Measurements from ENCODE around the gene GYG1.
"Not testable (repeated sequence)": the region's sequence is repeated elsewhere in the genome, so short reads cannot be mapped to it uniquely, and the experiment has no call there.

The GYG1 gene

GRCh38 chr3:148981273-148981672 lies 10.1 kb upstream of the GYG1 start:
- in situ Hi-C loops (cut with MboI; ENCODE audit: low sequenced_read_pairs), result no loop called here

DNA sequence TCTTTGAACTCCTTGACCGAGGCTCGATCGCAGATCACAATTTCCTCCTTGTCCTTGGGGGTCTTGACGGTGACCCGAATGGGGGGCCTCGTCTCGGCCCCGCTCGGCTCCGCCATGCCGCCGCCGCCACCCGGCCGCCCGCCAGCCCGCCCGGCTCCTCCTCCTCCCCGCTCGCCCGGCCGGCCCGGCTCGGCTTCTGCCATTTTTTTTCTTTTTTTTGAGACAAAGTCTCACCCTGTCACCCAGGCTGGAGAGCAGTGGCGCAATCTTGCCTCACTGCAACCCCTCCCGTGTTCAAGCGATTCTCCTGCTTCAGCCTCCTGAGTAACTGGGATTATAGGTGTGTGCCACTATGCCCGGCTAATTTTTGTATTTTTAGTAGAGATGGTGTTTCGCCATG lies 3.8 kb upstream of the GYG1 start:
- in situ Hi-C loops (cut with MboI; ENCODE audit: low sequenced_read_pairs), result not testable (repeated sequence)

DNA sequence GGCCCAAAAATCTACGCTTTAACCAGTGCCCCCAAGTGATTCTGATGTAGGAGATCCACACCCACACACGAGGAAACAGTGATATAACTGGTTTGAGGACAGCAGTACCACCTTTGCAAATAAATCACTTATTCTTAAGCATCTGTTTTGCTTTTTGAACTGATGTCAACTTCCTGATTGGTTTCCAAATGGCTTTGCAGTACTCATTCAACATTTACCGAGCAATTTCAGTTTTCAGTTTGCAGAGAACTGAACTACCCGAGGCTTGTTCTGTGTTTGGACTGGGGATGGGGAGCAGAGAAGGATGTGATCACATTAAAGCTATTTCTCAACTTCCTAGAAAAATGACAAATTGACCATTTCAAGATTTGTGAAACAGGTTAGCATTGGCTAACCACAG lies 1.1 kb upstream of the GYG1 start:
- in situ Hi-C loops (cut with MboI; ENCODE audit: low sequenced_read_pairs), result no loop called here

- in situ Hi-C loops (cut with MboI; ENCODE audit: low sequenced_read_pairs), result no loop called here
These were observed 791 bp downstream of the GYG1 start for GRCh38 chr3:148992027-148992634.

- in situ Hi-C loops (cut with MboI; ENCODE audit: low sequenced_read_pairs), result no loop called here
These were observed 1.4 kb downstream of the GYG1 start for GRCh38 chr3:148992635-148993255.

- in situ Hi-C loops (cut with MboI; ENCODE audit: low sequenced_read_pairs), result no loop called here
These were observed 6.3 kb downstream of the GYG1 start for GRCh38 chr3:148997623-148998022.

DNA sequence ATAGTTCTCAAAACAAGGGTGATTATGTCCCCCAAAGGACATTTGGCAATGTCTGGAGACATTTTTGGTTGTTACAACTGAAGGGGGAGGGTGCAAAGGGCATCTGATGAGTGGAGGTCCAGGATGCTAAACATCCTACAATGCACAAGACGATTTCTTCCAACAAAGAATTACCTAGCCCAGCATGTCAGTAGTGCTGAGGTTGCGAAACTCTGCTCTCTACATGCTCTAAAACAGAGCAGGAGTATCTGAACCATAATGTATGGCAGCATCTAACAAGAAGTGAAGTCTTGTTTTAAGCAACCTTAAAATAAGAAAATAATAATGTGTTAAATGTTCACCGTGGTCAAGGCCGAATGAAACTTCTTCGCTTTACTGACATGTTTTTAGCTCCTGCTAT lies 7.0 kb downstream of the GYG1 start:
- in situ Hi-C loops (cut with MboI; ENCODE audit: low sequenced_read_pairs), result no loop called here

DNA sequence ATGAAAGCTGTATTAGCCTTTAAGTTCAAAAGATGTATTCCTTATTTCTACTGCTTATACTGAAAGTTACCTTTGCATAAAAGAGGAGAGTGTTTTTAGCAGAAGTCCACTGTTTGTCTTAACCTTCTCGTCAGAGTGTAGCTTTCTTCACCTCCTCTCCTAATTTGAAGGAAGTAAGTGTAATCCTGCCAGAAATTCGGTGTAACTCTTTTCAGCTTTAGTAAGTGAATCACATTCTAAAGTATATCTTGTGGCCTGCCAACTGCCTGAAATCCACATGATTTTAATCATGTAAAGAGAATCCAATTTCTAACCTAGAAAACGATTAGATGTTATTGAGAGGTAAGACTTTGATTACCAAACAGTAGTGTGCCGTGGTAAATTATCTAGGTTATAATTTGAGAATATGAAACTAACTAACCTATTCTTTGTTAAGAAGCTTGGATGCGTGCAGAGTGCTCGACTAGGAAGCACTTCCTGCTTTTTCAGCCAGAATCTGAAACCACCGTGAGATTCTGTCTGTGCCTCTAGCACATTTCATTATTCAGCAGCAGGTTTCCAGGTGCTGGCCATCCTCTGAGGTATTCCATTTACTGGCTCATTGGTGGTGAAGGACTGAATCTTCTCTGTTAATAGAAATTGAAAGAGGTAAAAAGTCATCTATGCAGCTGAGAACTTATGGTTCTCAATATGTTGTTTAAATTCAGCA lies 7.5 kb downstream of the GYG1 start:
- in situ Hi-C loops (cut with MboI; ENCODE audit: low sequenced_read_pairs), result no loop called here

DNA sequence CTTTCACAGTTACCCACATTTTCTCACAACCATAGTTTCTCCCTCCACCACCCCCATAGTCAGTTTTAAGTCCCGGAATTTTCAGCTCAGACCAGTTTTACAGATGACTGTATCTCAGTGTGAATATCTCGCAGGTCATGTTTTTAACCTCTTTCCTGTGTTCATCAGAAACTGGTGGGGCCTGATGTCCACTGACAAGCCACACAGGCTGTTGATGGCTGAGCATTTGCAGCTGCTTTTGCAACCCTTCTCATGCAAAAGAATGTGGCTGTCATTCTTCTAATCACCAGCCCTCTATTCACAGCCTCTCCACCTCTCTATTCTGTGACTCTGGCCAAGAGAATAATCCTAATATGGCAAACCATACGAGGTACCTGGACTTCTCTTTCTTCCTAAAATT lies 8.5 kb downstream of the GYG1 start:
- in situ Hi-C loops (cut with MboI; ENCODE audit: low sequenced_read_pairs), result no loop called here

DNA sequence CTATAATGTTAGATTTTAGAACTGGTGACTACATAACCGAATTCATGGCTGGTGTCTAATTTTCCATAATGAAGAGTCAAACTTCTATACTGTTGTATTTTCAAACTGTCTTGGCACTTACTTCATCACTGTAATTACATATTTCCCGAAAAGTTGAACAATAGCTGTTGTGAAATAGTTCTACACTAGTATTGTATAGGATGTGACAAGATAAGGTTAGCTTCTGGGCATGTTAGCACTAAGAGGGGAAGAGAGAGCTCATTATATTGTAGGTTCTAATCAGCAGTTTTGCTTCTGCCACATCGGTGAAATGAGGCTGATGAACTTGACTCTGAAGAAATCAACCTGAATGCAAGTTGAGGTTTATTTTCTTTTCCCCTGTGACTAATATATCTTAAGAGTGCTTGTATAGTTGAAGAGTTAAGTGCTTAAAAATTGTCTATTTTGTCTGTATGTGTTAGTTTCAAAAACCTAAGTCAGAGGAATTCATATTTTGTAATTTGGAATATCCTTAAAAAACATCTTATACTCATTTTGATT lies 8.9 kb downstream of the GYG1 start:
- in situ Hi-C loops (cut with MboI; ENCODE audit: low sequenced_read_pairs), result no loop called here

GRCh38 chr3:149001727-149002126 lies 10.4 kb downstream of the GYG1 start:
- in situ Hi-C loops (cut with MboI; ENCODE audit: low sequenced_read_pairs), result no loop called here

DNA sequence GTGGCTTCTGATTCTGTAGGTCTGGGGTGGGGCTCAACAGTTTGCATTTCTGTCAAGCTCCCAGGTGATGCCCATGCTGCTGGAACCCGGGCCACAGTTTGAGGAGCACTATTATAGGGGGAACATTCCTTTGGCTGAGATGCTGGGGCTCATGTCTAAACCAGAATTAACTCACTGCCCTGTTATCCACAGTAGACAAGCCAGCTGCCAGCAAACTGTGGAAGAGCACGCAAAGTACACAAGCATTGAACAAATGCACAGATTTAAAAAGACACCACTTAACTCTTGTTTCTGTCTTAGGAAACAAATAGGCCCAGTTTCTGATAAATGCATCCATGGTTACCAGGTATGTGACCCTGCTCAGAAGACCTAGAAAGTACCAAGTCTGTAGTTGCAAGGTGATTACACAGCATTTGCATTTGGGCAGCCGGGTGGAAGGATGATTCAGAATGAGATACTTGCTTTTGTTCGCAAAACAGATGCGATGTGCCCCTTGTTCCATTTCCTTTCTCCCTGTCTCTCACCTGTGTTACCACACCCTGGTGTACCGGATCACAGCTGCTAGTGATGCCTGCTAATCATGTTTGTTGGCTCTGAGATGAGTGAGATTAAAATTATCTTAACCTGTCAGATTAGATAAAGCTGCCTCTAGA lies 12.4 kb downstream of the GYG1 start:
- in situ Hi-C loops (cut with MboI; ENCODE audit: low sequenced_read_pairs), result no loop called here

DNA sequence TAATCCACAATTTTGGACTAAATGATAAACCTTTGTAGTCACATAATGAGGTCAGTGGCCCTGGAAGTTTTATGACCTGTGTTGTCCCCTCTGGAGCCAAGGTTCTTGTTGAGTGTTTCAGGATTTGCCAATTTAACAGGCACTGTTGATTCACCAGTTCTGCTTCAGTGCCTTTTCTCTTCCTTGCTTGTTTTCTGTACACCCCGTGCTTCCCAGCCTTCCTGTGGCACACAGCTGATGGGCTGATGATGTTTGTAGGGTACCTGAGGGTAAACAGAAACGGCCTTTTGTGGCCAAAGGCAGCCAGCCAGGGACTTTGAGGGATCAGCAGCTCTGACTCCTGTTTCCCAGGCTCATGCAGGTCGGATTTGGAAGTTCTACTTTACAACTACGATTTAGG lies 13.3 kb downstream of the GYG1 start:
- in situ Hi-C loops (cut with MboI; ENCODE audit: low sequenced_read_pairs), result no loop called here

- in situ Hi-C loops (cut with MboI; ENCODE audit: low sequenced_read_pairs), result no loop called here
These were observed 14.1 kb downstream of the GYG1 start for GRCh38 chr3:149005416-149005815.

DNA sequence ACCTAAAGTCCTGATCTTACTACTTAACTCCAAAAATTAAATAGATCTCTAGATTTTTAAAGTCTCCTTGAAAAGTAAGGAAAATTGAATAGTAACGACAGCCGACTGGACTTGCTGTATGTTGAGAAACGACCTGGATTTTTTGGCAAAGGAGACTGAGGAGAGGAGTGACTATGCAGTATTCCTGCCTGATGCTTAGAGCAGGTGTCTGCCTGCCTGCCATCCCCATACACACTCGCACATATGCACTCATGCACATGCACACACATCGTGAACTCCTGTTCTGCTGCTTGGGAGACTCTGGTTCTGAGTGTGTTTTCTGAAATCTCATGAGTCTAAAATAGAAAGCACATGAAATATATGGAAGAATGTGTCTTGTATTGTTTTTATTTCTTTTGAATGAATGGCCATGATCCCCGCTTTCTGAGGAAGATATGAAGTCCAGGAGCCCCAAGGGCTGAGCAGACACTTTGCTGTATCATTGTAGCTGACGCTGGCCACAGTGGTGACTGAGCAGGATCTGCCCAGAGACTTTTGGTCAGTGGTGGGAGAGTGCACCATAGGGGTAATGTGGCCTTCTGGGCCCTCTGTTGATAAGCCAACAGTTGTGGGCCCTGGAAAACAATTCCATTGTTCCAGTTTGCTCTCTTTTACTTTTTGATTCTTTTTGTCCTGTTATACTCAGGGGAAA lies 16.4 kb downstream of the GYG1 start:
- in situ Hi-C loops (cut with MboI; ENCODE audit: low sequenced_read_pairs), result no loop called here

- in situ Hi-C loops (cut with MboI; ENCODE audit: low sequenced_read_pairs), result no loop called here
These were observed 18.4 kb downstream of the GYG1 start for GRCh38 chr3:149009732-149010131.

- in situ Hi-C loops (cut with MboI; ENCODE audit: low sequenced_read_pairs), result no loop called here
These were observed 19.2 kb downstream of the GYG1 start for GRCh38 chr3:149010504-149010951.

- in situ Hi-C loops (cut with MboI; ENCODE audit: low sequenced_read_pairs), result no loop called here
These were observed 19.6 kb downstream of the GYG1 start for GRCh38 chr3:149010966-149011365.

- in situ Hi-C loops (cut with MboI; ENCODE audit: low sequenced_read_pairs), result no loop called here
These were observed 20.3 kb downstream of the GYG1 start for GRCh38 chr3:149011676-149012075.

DNA sequence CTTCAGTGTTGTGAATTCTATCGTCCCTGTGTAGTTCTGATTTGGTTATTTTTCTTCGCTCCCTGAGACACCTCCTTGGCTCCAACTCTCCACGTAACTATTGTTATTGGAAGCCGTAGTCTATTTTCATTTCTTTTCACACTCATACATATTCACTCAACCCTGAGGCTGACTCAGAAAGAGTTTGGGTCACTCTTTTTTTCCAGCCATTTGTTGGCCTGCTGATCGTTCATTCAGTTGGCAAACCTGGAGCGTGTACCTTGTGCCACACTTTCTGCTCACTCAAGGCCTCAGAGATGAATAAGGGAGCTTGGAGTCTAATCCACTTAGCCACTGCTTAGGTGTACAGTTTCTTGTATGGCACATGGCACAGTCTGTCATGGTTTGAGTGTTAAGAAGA lies 22.4 kb downstream of the GYG1 start:
- in situ Hi-C loops (cut with MboI; ENCODE audit: low sequenced_read_pairs), result no loop called here

DNA sequence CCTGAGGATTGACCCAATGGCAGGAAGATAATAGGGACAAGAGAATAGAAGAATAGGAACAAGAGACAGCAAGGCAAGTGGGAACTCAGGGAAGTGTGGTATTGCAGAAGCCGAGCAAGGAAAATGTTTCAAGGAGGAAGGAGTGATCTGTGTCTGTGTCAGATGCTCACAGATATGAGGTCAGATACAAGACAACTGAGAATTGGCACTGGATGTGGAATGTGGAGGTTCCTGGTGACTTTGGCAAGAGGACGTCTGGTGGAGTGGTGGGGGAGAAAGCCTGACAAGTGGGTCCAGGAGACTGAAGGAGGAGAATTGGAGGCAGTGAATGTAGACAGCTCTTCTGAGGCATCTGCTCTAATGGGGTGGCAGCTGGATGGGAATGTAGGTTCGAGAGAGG lies 24.1 kb downstream of the GYG1 start:
- in situ Hi-C loops (cut with MboI; ENCODE audit: low sequenced_read_pairs), result no loop called here
